ENCODE measurements around the gene OR1J1.

Gene OR1J1

GRCh38 chr9:122498883-122499288 is 21.2 kb upstream of the OR1J1 start:
- no peaks in the 10 kb centered on the region for H3K36me3 ChIP-seq (ENCODE audit: insufficient read depth)
- no peak overlapping the region for H3K4me2 ChIP-seq
- H3K4me3 ChIP-seq (IDR thresholded peaks at IDR 0.05; ENCODE audit: insufficient read depth, low read depth, low read length), result no peak overlapping the region
- no peak overlapping the region for H2AFZ ChIP-seq (ENCODE audit: low read depth)
- TF ChIP-seq CTCF (conservative IDR thresholded peaks at IDR 0.05; ENCODE audit: low read depth, low read length), result peak; percentile 89
- no peaks in the 10 kb centered on the region for H4K20me1 ChIP-seq (ENCODE audit: insufficient read depth)
- no peaks in the 10 kb centered on the region for H3K27me3 ChIP-seq (ENCODE audit: insufficient read depth, low read depth)
- no peaks in the 10 kb centered on the region for H3K4me1 ChIP-seq (ENCODE audit: low read depth, poor library complexity, severe bottlenecking)
- no peaks in the 10 kb centered on the region for H3K79me2 ChIP-seq (ENCODE audit: insufficient read depth, low read depth)
- H3K27ac ChIP-seq, result no peak overlapping the region
- no peak overlapping the region for H3K9ac ChIP-seq

GRCh38 chr9:122479062-122479461 is 1.3 kb upstream of the OR1J1 start:
- Histone ChIP-seq H3K4me2 (no peak overlapping the region), H2AFZ (ENCODE audit: low read depth) (no peak overlapping the region), H3K27ac (no peak overlapping the region), H3K36me3 (ENCODE audit: insufficient read depth) (no peaks in the 10 kb centered on the region), H3K9ac (no peak overlapping the region), H3K79me2 (ENCODE audit: insufficient read depth, low read depth) (no peaks in the 10 kb centered on the region), H3K27me3 (ENCODE audit: insufficient read depth, low read depth) (no peaks in the 10 kb centered on the region), H4K20me1 (ENCODE audit: insufficient read depth) (no peaks in the 10 kb centered on the region), H3K4me1 (ENCODE audit: low read depth, poor library complexity, severe bottlenecking) (no peaks in the 10 kb centered on the region), H3K4me3 (IDR thresholded peaks at IDR 0.05; ENCODE audit: insufficient read depth, low read depth, low read length) (no peak overlapping the region)
- no peak for TF ChIP-seq CTCF (conservative IDR thresholded peaks at IDR 0.05; ENCODE audit: low read depth, low read length)

- Histone ChIP-seq H3K9ac (no peak overlapping the region), H2AFZ (ENCODE audit: low read depth) (no peak overlapping the region), H3K4me2 (no peak overlapping the region), H3K27ac (no peak overlapping the region), H3K4me1 (ENCODE audit: low read depth, poor library complexity, severe bottlenecking) (no peaks in the 10 kb centered on the region), H3K79me2 (ENCODE audit: insufficient read depth, low read depth) (no peaks in the 10 kb centered on the region), H4K20me1 (ENCODE audit: insufficient read depth) (no peaks in the 10 kb centered on the region), H3K27me3 (ENCODE audit: insufficient read depth, low read depth) (no peaks in the 10 kb centered on the region), H3K36me3 (ENCODE audit: insufficient read depth) (no peaks in the 10 kb centered on the region), H3K4me3 (IDR thresholded peaks at IDR 0.05; ENCODE audit: insufficient read depth, low read depth, low read length) (no peak overlapping the region)
- no peak for TF ChIP-seq CTCF (conservative IDR thresholded peaks at IDR 0.05; ENCODE audit: low read depth, low read length)
Observed at GRCh38 chr9:122477346-122477745, 380 bp downstream of the OR1J1 start.

- Histone ChIP-seq H2AFZ (ENCODE audit: low read depth) (no peak overlapping the region), H3K27ac (no peak overlapping the region), H4K20me1 (ENCODE audit: insufficient read depth) (no peaks in the 10 kb centered on the region), H3K27me3 (ENCODE audit: insufficient read depth, low read depth) (no peaks in the 10 kb centered on the region), H3K36me3 (ENCODE audit: insufficient read depth) (no peaks in the 10 kb centered on the region), H3K4me2 (no peak overlapping the region), H3K9ac (no peak overlapping the region), H3K79me2 (ENCODE audit: insufficient read depth, low read depth) (no peaks in the 10 kb centered on the region), H3K4me3 (IDR thresholded peaks at IDR 0.05; ENCODE audit: insufficient read depth, low read depth, low read length) (no peak overlapping the region), H3K4me1 (ENCODE audit: low read depth, poor library complexity, severe bottlenecking) (no peaks in the 10 kb centered on the region)
- TF ChIP-seq CTCF (conservative IDR thresholded peaks at IDR 0.05; ENCODE audit: low read depth, low read length), result no peak
Observed at GRCh38 chr9:122475717-122476116, 2.0 kb downstream of the OR1J1 start.

Data from KMS-11 (cell line).